ENCODE results near the gene NOX3.
"Not testable (repeated sequence)": the region's sequence is repeated elsewhere in the genome, so short reads cannot be mapped to it uniquely, and the experiment has no call there.

The NOX3 gene

DNA sequence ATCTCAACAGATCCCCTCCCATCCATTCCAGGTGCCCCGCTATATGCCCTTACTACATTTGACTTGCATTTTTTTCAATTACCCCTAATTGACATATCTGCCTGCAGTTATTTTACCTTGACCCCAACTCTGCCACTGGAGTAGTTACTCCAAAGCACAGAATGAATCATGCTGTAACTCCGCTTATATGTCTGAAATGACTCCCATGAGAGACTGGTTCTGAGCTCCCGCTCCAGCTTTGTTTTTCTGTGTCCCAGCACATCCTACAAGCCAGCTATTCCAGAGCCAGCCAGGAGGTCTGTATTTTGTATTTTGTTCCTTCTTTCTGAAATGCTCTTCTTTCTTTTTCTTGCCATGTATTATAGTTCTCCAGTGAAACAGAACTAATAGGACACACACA is 10.9 kb upstream of the NOX3 start:
- TF ChIP-seq, protein P1, sequence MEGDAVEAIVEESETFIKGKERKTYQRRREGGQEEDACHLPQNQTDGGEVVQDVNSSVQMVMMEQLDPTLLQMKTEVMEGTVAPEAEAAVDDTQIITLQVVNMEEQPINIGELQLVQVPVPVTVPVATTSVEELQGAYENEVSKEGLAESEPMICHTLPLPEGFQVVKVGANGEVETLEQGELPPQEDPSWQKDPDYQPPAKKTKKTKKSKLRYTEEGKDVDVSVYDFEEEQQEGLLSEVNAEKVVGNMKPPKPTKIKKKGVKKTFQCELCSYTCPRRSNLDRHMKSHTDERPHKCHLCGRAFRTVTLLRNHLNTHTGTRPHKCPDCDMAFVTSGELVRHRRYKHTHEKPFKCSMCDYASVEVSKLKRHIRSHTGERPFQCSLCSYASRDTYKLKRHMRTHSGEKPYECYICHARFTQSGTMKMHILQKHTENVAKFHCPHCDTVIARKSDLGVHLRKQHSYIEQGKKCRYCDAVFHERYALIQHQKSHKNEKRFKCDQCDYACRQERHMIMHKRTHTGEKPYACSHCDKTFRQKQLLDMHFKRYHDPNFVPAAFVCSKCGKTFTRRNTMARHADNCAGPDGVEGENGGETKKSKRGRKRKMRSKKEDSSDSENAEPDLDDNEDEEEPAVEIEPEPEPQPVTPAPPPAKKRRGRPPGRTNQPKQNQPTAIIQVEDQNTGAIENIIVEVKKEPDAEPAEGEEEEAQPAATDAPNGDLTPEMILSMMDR (IDR thresholded peaks at IDR 0.05; ENCODE audit: low read length, missing control alignments): no peak

DNA sequence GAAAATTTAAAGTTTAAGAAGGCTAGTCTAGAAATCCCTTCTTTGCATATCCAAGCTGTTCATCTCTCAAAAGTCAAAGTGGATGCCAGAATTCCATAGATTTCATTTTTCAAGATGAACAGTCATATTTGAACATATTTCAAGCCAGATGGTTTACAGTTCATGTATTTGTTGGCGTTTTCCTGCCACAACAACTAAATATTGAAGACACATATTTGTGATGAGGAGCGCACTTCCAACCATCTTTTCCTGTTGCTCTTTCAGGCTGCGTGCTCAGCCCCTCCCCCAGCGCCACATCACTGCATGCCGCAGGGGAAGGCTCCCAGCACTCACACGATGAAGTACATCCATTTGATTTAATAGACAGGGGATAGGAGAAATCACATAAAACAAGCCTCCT is 5.9 kb upstream of the NOX3 start:
- H3K4me3 ChIP-seq (replicated peaks; ENCODE audit: low read depth, low read length): no peak overlapping the region
- DNase-seq (ENCODE audit: low read depth): no peak
- TF ChIP-seq, protein P1 (IDR thresholded peaks at IDR 0.05; ENCODE audit: low read length, missing control alignments): no peak

More for the DNA sequence above, 10.9 kb upstream of the NOX3 start:
- no peak overlapping the region for H3K4me3 ChIP-seq (replicated peaks; ENCODE audit: low read depth, low read length)
- no peak for DNase-seq (ENCODE audit: low read depth)

DNA sequence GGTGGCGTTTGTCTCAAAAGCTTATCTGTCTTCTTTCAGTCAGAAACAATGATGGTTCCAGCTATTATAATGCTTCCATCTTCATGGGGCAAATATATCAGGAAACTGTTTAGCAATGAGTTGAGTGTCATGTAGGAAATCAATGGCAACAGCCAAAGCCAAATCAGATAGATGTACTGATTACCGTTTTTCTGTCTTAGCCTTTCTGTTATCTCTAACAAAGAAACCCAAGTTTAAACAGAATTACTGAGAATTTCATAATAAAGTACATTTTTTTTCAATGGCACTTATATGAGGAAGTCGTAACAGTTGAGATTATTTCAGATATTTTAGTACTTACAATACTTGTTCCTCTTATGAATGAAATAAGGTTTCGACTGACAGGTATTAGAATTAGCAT is 1.2 kb downstream of the NOX3 start:
- DNase-seq (ENCODE audit: low read depth): no peak
- H3K4me3 ChIP-seq (replicated peaks; ENCODE audit: low read depth, low read length): no peak overlapping the region

DNA sequence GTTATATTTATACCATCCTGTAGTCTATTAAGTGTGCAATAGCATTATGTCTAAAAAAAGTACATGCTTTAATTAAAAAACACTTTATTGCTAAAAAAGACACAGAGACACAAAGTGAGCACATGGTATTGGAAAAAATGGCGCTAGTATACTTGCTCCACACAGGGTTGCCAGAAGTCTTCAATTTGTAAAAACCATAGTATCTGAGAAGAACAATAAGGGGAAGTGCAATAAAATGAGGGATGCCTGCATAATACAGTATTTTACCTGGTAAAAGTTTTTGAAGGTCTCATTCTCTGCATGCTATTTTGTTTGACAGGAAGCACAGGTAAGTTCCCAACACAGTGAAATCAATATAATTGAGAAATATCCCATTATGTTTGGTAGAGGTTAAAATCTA is 1.6 kb downstream of the NOX3 start:
- H3K4me3 ChIP-seq (replicated peaks; ENCODE audit: low read depth, low read length): no peak overlapping the region
- no peak for DNase-seq (ENCODE audit: low read depth)
- TF ChIP-seq, protein P1 (IDR thresholded peaks at IDR 0.05; ENCODE audit: low read length, missing control alignments): no peak

More for the DNA sequence above, 1.2 kb downstream of the NOX3 start:
- TF ChIP-seq, protein P1 (IDR thresholded peaks at IDR 0.05; ENCODE audit: low read length, missing control alignments): no peak

DNA sequence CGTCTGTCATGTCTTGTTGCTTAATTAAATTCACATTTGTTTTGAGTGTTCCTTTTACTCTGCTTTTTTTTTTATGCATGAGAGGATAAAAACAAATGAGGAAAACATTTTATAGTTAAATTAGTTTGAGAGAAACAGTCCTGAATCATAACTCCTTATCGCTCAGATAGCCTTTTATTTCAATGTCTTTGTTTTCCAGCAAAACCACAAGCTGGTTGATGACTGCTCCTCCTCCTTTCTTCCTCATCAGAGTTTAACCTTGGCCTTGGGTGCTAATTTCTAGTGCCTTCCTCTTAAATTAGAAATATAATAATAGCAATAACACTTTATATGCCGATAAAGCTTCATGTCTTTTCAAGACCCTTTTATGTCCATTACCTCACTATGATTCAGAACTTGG is 3.1 kb downstream of the NOX3 start:
- no peak overlapping the region for H3K4me3 ChIP-seq (replicated peaks; ENCODE audit: low read depth, low read length)
- TF ChIP-seq, protein P1 (IDR thresholded peaks at IDR 0.05; ENCODE audit: low read length, missing control alignments): no peak
- DNase-seq (ENCODE audit: low read depth): no peak

DNA sequence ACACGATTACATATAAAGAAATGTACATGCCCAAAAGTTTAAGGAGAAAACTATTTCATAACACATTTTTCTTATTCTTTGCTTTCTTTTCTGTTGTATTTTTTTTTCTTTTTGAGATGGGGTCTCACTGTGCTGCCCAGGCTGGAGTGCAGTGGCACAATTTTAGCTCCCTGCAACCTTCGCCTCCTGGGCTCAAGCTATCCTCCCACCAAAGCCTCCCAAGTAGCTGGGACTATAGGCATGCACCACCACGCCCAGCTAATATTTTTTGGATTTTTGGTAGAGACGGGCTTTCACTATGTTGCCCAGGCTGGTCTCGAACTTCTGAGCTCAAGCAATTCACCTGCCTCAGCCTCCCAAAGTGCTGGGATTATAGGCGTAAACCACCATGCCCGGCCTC is 4.1 kb downstream of the NOX3 start:
- DNase-seq (ENCODE audit: low read depth): not testable (repeated sequence)

DNA sequence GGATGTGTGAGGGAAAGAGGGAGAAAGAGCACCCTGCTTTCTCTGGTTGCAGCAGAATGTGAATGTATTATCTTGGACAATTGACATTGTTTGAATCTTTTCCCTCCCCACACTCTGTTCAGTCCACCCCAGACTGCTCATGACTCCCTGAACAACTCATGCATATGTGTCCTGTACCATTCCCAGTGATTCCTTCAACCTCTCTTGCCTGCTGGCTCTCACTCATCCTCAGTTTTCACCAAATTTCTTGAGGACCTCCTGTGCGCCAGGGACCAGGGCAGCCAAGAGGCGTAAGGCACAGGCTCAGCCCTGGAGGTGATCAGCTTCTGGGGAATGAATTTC is 5.4 kb downstream of the NOX3 start:
- DNase-seq (ENCODE audit: low read depth): no peak
- no peak overlapping the region for H3K4me3 ChIP-seq (replicated peaks; ENCODE audit: low read depth, low read length)
- TF ChIP-seq, protein P1 (IDR thresholded peaks at IDR 0.05; ENCODE audit: low read length, missing control alignments): no peak

More for the DNA sequence above, 4.1 kb downstream of the NOX3 start:
- not testable (repeated sequence) for H3K4me3 ChIP-seq (replicated peaks; ENCODE audit: low read depth, low read length)

All from fibroblast of pulmonary artery (primary cell).